Activated CD4-positive, alpha-beta memory T cell treated with anti-CD3 and anti-CD28 coated beads, Interleukin-2, amount 10 ng/mL, durations not matched to agents 7 days and 5 days (primary cell): Measurements from ENCODE around the gene VSIG10L2. TPM values are rescaled to one million over a fixed set of nuclear protein-coding genes. Genes with fewer than 3 reads are reported as not detected.

ENCODE experiments used
- CTCF ChIA-PET: fragments of 350-600 bp; sonication (Branson Sonifier 250); formaldehyde crosslinking; loops from one replicate; lab custom pipeline; 2021; ENCODE audit warnings: antibody characterized with exemption, inconsistent platforms; lab: Charles Lee
- POLR2A ChIA-PET: fragments of 350-600 bp; sonication (Branson Sonifier 250); formaldehyde crosslinking; loops from one replicate; lab custom pipeline; 2021; ENCODE audit warnings: antibody characterized with exemption; lab: Charles Lee
- DNase-seq: peaks from one replicate; pipeline ENCODE4 v3.0.0-alpha.2; 2020
- H3K27ac Mint-ChIP-seq: one replicate; pipeline ENCODE4 v1.8.0; 2021; ENCODE audit warnings: mild to moderate bottlenecking, mixed read lengths
- H3K27me3 Mint-ChIP-seq: one replicate; pipeline ENCODE4 v1.8.0; 2021; ENCODE audit warnings: mixed read lengths
- H3K36me3 Mint-ChIP-seq: one replicate; pipeline ENCODE4 v1.8.0; 2021; ENCODE audit warnings: low read depth, mixed read lengths
- H3K4me1 Mint-ChIP-seq: one replicate; pipeline ENCODE4 v1.8.0; 2021; ENCODE audit warnings: mixed read lengths
- H3K4me3 Mint-ChIP-seq: one replicate; pipeline ENCODE4 v1.8.0; 2021; ENCODE audit warnings: mild to moderate bottlenecking, mixed read lengths
- H3K9me3 Mint-ChIP-seq: one replicate; pipeline ENCODE4 v1.8.0; 2021; ENCODE audit warnings: mixed read lengths
- total RNA-seq, 2 experiments: library from RNA; stranded (reverse); gene quantifications; one replicate each; pipeline ENCODE4 v1.2.3, GENCODE V29; 2021

The VSIG10L2 gene
- total RNA-seq, 2 experiments from 2014 or later, result not detected

- ChIA-PET POLR2A (no interaction called here), CTCF (no interaction called here)
Measured at GRCh38 chr11:125990244-125990643, 44.4 kb downstream of the VSIG10L2 start.

GRCh38 chr11:125992893-125993292 is 47.0 kb downstream of the VSIG10L2 start:
- H3K27me3 Mint-ChIP-seq, result peaks cover 14% of the 10 kb centered on the region

More at GRCh38 chr11:125990244-125990643, 44.4 kb downstream of the VSIG10L2 start:
- no peaks in the 10 kb centered on the region for H3K36me3 Mint-ChIP-seq
- no peak overlapping the region for H3K27ac Mint-ChIP-seq
- peaks cover 11% of the 10 kb centered on the region for H3K4me1 Mint-ChIP-seq
- no peak overlapping the region for H3K4me3 Mint-ChIP-seq
- H3K27me3 Mint-ChIP-seq, result peaks cover 10% of the 10 kb centered on the region
- DNase-seq, result no peak
- H3K9me3 Mint-ChIP-seq, result no peaks in the 10 kb centered on the region

GRCh38 chr11:125994509-125994908 is 48.7 kb downstream of the VSIG10L2 start:
- Mint-ChIP-seq H3K27ac (no peak overlapping the region), H3K9me3 (no peaks in the 10 kb centered on the region)
- CTCF ChIA-PET, result no interaction called here

More at GRCh38 chr11:125992893-125993292, 47.0 kb downstream of the VSIG10L2 start:
- Mint-ChIP-seq H3K27ac (no peak overlapping the region), H3K36me3 (no peaks in the 10 kb centered on the region), H3K4me1 (peaks cover 16% of the 10 kb centered on the region), H3K4me3 (no peak overlapping the region), H3K9me3 (no peaks in the 10 kb centered on the region)
- ChIA-PET CTCF (no interaction called here), POLR2A (no interaction called here)
- no peak for DNase-seq

GRCh38 chr11:125995313-125995712 is 49.5 kb downstream of the VSIG10L2 start:
- Mint-ChIP-seq H3K4me3 (no peak overlapping the region), H3K36me3 (no peaks in the 10 kb centered on the region), H3K27ac (no peak overlapping the region), H3K4me1 (peaks cover 11% of the 10 kb centered on the region), H3K27me3 (peaks cover 5% of the 10 kb centered on the region), H3K9me3 (no peaks in the 10 kb centered on the region)
- POLR2A ChIA-PET, result no interaction called here
- CTCF ChIA-PET, result no interaction called here
- DNase-seq, result no peak

More at GRCh38 chr11:125994509-125994908, 48.7 kb downstream of the VSIG10L2 start:
- Mint-ChIP-seq H3K4me1 (peaks cover 15% of the 10 kb centered on the region), H3K4me3 (no peak overlapping the region), H3K27me3 (peaks cover 12% of the 10 kb centered on the region), H3K36me3 (no peaks in the 10 kb centered on the region)
- no peak for DNase-seq
- POLR2A ChIA-PET, result no interaction called here

GRCh38 chr11:125998267-125998666 is 52.4 kb downstream of the VSIG10L2 start:
- CTCF ChIA-PET, result no interaction called here
- POLR2A ChIA-PET, result no interaction called here
- peaks cover 7% of the 10 kb centered on the region for H3K27me3 Mint-ChIP-seq
- no peaks in the 10 kb centered on the region for H3K9me3 Mint-ChIP-seq
- H3K4me3 Mint-ChIP-seq, result no peak overlapping the region
- no peak for DNase-seq
- no peaks in the 10 kb centered on the region for H3K36me3 Mint-ChIP-seq
- no peak overlapping the region for H3K27ac Mint-ChIP-seq
- peaks cover 15% of the 10 kb centered on the region for H3K4me1 Mint-ChIP-seq

GRCh38 chr11:125999234-125999880 is 53.5 kb downstream of the VSIG10L2 start:
- peaks cover 15% of the 10 kb centered on the region for H3K4me1 Mint-ChIP-seq
- no peak overlapping the region for H3K4me3 Mint-ChIP-seq
- no peaks in the 10 kb centered on the region for H3K36me3 Mint-ChIP-seq
- H3K27ac Mint-ChIP-seq, result no peak overlapping the region
- POLR2A ChIA-PET, result no interaction called here
- CTCF ChIA-PET, result interaction anchor here (0.6 kb wide), 1 partner anchor 17 kb away, joined by 3 read pairs; no protein-coding TSS in a partner anchor
- no peaks in the 10 kb centered on the region for H3K9me3 Mint-ChIP-seq
- no peak for DNase-seq
- H3K27me3 Mint-ChIP-seq, result peaks cover 7% of the 10 kb centered on the region

GRCh38 chr11:126002181-126002580 is 56.3 kb downstream of the VSIG10L2 start:
- Mint-ChIP-seq H3K27ac (no peak overlapping the region), H3K36me3 (no peaks in the 10 kb centered on the region)
- CTCF ChIA-PET, result no interaction called here

More at GRCh38 chr11:126002181-126002580, 56.3 kb downstream of the VSIG10L2 start:
- Mint-ChIP-seq H3K4me3 (no peak overlapping the region), H3K27me3 (peaks cover 4% of the 10 kb centered on the region), H3K4me1 (peaks cover 8% of the 10 kb centered on the region), H3K9me3 (no peaks in the 10 kb centered on the region)
- POLR2A ChIA-PET, result no interaction called here
- DNase-seq, result no peak

Other genes with a start within 250 kb of the VSIG10L2 start
- not detected for gene PATE1, start 199.8 kb upstream of the VSIG10L2 start, total RNA-seq
- not detected for gene PATE2, start 167.2 kb upstream of the VSIG10L2 start, total RNA-seq
- gene PATE3, start 157.9 kb upstream of the VSIG10L2 start, total RNA-seq, result not detected
- not detected for gene PATE4, start 112.7 kb upstream of the VSIG10L2 start, total RNA-seq
- 10 to 100 TPM; 14.0 to 15.5 TPM for gene HYLS1, start 58.4 kb upstream of the VSIG10L2 start, total RNA-seq
- 10 to 100 TPM in 1 of 2 experiments, 1 to 10 TPM in 1; 7.8 to 11.5 TPM for gene PUS3, start 42.8 kb upstream of the VSIG10L2 start, total RNA-seq
- not detected for gene DDX25, start 41.5 kb upstream of the VSIG10L2 start, total RNA-seq
- 1 to 10 TPM; 1.7 to 1.8 TPM for gene CDON, start 116.8 kb downstream of the VSIG10L2 start, total RNA-seq